Prostate gland (tissue), 2 donors: ENCODE measurements around the gene ZG16. TPM values are rescaled to one million over a fixed set of nuclear protein-coding genes. Genes with fewer than 3 reads are reported as not detected.

Experiments
- DNase-seq: peaks from one replicate; pipeline ENCODE4 v3.0.0-alpha.2; 2019; ENCODE audit warnings: low spot score
- H3K27ac ChIP-seq, 2 donors: fragments of 200-600 bp; sonication (generic); 2 replicates each; pipeline ENCODE4 v1.5.1; 2017 to 2019
- H3K27me3 ChIP-seq: fragments of 200-600 bp; sonication (generic); replicated peaks from 2 replicates; pipeline ENCODE4 v1.5.1; 2019; ENCODE audit not compliant: insufficient read depth
- H3K36me3 ChIP-seq, 2 donors: fragments of 200-600 bp; sonication (generic); 1 replicate in 1 of 2; 2 replicates in 1 of 2; pipeline versions ENCODE4 v1.5.1 to v1.8.1; 2017 to 2019
- H3K4me1 ChIP-seq: fragments of 200-600 bp; sonication (generic); replicated peaks from 2 replicates; pipeline ENCODE4 v1.5.1; 2019
- H3K4me3 ChIP-seq, 2 donors: fragments of 200-600 bp; sonication (generic); 2 replicates each; pipeline ENCODE4 v1.5.1; 2017 to 2019
- H3K9me3 ChIP-seq: fragments of 200-600 bp; sonication (generic); 2 replicates; pipeline ENCODE4 v1.5.1; 2017
- POLR2A ChIP-seq: fragments of 450-650 bp; IDR thresholded peaks from one replicate; pipeline ENCODE4 v1.6.1; 2016; ENCODE audit warnings: antibody characterized with exemption, mild to moderate bottlenecking
- POLR2AphosphoS5 ChIP-seq: sonication (generic); formaldehyde crosslinking; IDR thresholded peaks from one replicate; pipeline ENCODE4 v1.6.1; 2017; ENCODE audit warnings: antibody characterized with exemption
- WGBS: methylation state at CpG from one replicate; pipeline ENCODE4 v1.1.5; 2018; 5-methylcytosine and 5-hydroxymethylcytosine counted together
- intact Hi-C: fragments of 100-400 bp; cut with DNase I; formaldehyde crosslinking; loops from one replicate; pipeline ENCODE4 v1.14.2; 2022
- total RNA-seq, 2 donors: library from RNA; depleted of rRNA; stranded (reverse); fragments of >200 nt; gene quantifications; one replicate each; pipeline ENCODE4 v1.1.0, GENCODE V29; 2016
- TF ChIP-seq, protein P1 (sequence below), 4 experiments: fragments of 200-600 bp in 2 of 4; fragments of 450-650 bp in 2 of 4; sonication (generic) in 2 of 4; IDR thresholded peaks; 1 replicate in 3 of 4; 2 replicates in 1 of 4; pipeline ENCODE4 v1.5.1; 2016 to 2019; ENCODE audit warnings: antibody characterized with exemption in 4 of 4, mild to moderate bottlenecking in 2 of 4, moderate library complexity in 2 of 4

Gene ZG16
- total RNA-seq, 2 donors from 2014 or later = not detected

GRCh38 chr16:29765167-29766032, 12.7 kb upstream of the ZG16 start:
- intact Hi-C loops = no loop called here
- TF ChIP-seq POLR2A (no peak), POLR2AphosphoS5 (peak; percentile 33)
- TF ChIP-seq, protein P1, sequence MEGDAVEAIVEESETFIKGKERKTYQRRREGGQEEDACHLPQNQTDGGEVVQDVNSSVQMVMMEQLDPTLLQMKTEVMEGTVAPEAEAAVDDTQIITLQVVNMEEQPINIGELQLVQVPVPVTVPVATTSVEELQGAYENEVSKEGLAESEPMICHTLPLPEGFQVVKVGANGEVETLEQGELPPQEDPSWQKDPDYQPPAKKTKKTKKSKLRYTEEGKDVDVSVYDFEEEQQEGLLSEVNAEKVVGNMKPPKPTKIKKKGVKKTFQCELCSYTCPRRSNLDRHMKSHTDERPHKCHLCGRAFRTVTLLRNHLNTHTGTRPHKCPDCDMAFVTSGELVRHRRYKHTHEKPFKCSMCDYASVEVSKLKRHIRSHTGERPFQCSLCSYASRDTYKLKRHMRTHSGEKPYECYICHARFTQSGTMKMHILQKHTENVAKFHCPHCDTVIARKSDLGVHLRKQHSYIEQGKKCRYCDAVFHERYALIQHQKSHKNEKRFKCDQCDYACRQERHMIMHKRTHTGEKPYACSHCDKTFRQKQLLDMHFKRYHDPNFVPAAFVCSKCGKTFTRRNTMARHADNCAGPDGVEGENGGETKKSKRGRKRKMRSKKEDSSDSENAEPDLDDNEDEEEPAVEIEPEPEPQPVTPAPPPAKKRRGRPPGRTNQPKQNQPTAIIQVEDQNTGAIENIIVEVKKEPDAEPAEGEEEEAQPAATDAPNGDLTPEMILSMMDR (IDR thresholded peaks at IDR 0.05) = no peak
- Histone ChIP-seq H3K9me3 (no peaks in the 10 kb centered on the region), H3K4me1 (peaks cover 4% of the 10 kb centered on the region), H3K27ac (peak overlapping the region; percentile 0 to 19), H3K4me3 (no peak overlapping the region), H3K36me3 (no peaks in the 10 kb centered on the region), H3K27me3 (no peaks in the 10 kb centered on the region)
- DNase-seq = peak; percentile 31
- WGBS = 55% methylated on average over 15 of the region's 15 CpGs

- no peak for TF ChIP-seq POLR2AphosphoS5
- no peak for TF ChIP-seq POLR2A
- TF ChIP-seq, protein P1 (IDR thresholded peaks at IDR 0.05) = no peak
- H3K36me3 ChIP-seq = no peaks in the 10 kb centered on the region
These were observed 11.5 kb upstream of the ZG16 start for GRCh38 chr16:29766571-29766970.

DNA sequence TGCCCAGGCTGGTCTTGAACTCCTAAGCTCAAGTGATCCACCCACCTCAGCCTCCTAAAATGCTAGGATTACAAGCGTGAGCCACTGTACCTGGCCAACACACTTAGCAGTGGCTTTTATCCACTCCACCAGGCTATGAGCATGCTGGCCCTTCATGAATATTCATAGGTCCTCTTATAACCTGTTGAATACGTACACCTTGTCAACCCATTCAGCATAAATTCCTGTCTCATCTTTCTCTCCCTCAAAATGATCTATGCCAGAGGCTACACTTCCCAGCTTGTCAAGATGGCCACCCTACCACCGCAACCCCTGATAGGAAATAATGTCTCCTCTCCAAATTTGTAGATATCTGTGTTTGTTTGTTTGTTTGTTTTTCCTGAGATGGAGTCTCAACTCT, 11.0 kb upstream of the ZG16 start:
- Histone ChIP-seq H3K36me3 (no peaks in the 10 kb centered on the region), H3K4me3 (no peak overlapping the region), H3K4me1 (peaks cover 4% of the 10 kb centered on the region), H3K27me3 (no peaks in the 10 kb centered on the region), H3K27ac (no peak overlapping the region), H3K9me3 (no peaks in the 10 kb centered on the region)
- intact Hi-C loops = no loop called here
- 88% methylated on average over 3 of the region's 3 CpGs for WGBS
- DNase-seq = no peak
- TF ChIP-seq POLR2AphosphoS5 (no peak), POLR2A (no peak)
- TF ChIP-seq, protein P1 (IDR thresholded peaks at IDR 0.05) = no peak

More at GRCh38 chr16:29766571-29766970, 11.5 kb upstream of the ZG16 start:
- 90% methylated on average over 3 of the region's 3 CpGs for WGBS
- Histone ChIP-seq H3K4me3 (no peak overlapping the region), H3K9me3 (no peaks in the 10 kb centered on the region), H3K27ac (no peak overlapping the region), H3K27me3 (no peaks in the 10 kb centered on the region), H3K4me1 (peaks cover 4% of the 10 kb centered on the region)
- DNase-seq = no peak
- intact Hi-C loops = no loop called here

DNA sequence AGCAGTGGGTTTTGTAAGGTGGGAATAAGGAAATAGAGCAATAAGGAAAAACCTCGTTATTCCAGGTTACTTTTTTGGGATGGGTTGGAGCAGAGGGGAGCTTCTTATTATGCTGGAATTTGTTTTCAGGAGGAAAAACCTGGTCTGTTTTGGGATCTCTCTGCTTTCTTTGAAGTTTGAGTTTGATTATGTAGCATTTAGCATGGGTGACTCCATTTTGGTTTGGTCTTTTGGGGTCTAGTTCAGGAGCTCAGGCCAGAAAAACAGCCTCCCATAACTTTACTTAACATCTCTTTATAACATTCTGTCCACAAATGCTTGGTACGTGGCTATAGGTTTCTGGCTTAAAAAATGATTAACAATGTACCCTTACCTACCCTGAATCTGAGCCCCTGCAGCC, 8.5 kb upstream of the ZG16 start:
- Histone ChIP-seq H3K27me3 (no peaks in the 10 kb centered on the region), H3K4me1 (peaks cover 4% of the 10 kb centered on the region), H3K4me3 (no peak overlapping the region), H3K27ac (no peak overlapping the region), H3K9me3 (no peaks in the 10 kb centered on the region), H3K36me3 (no peaks in the 10 kb centered on the region)
- WGBS = 84% methylated on average over 2 of the region's 2 CpGs
- intact Hi-C loops = no loop called here
- TF ChIP-seq POLR2AphosphoS5 (no peak), POLR2A (no peak)
- TF ChIP-seq, protein P1 (IDR thresholded peaks at IDR 0.05) = no peak
- no peak for DNase-seq
